Measurements from ENCODE around the gene CYTH4. TPM values are rescaled to one million over a fixed set of nuclear protein-coding genes. Genes with fewer than 3 reads are reported as not detected.

Gene CYTH4
- total and polyA plus RNA-seq, 10 of the 15 experiments (the other 5 are each of a cell fraction or from before 2014, with no cell fraction given): 1.5 to 27.3 (median 16.9) TPM

- Histone ChIP-seq H3K4me2 (ENCODE audit: control insufficient read depth, insufficient read depth) (0 out of 2 replicates have a peak overlapping the region, but pooled peaks have one; percentile 28), H3K9me3 (replicated peaks; ENCODE audit: control insufficient read depth, insufficient read depth, low read length) (no peaks in the 10 kb centered on the region), H3K4me3 (no peak overlapping the region), H3K4me1 (ENCODE audit: control insufficient read depth, insufficient read depth, low read length) (peaks cover 21% of the 10 kb centered on the region), H3K36me3 (ENCODE audit: control insufficient read depth in 2 of 2, insufficient read depth in 2 of 2, low read length in 1 of 2) (no peaks in the 10 kb centered on the region), H3K27me3 (replicated peaks in 1 of 2; ENCODE audit: control insufficient read depth in 2 of 2, insufficient read depth in 2 of 2, low read length in 1 of 2) (peaks cover 6 to 10% of the 10 kb centered on the region in 2 experiments), H3K9ac (ENCODE audit: control insufficient read depth, insufficient read depth, low read length) (no peak overlapping the region), H3K27ac (ENCODE audit: control insufficient read depth, insufficient read depth) (no peak overlapping the region), H4K20me1 (ENCODE audit: control insufficient read depth, insufficient read depth) (no peaks in the 10 kb centered on the region; the same call in 1 of the 2 replicates), H3K79me2 (ENCODE audit: control insufficient read depth, insufficient read depth, low read length) (no peaks in the 10 kb centered on the region), H2AFZ (ENCODE audit: control insufficient read depth, low read depth, low read length) (no peak overlapping the region)
- 36% methylated on average over 8 of the region's 8 CpGs for WGBS (ENCODE audit: insufficient coverage, insufficient replicate concordance, low lambda C conversion rate, missing lambda C conversion rate)
- DNase-seq (ENCODE audit: low read depth, low spot score): no peak
- BruUV-seq (replicated peaks): no TSS peak
- FAIRE-seq: no peak
- intact Hi-C loops (cut with micrococcal nuclease; ENCODE audit: unreplicated experiment) (no loop called here), in situ Hi-C loops (cut with MboI) (no loop called here)
- ChIA-PET RAD21 (ENCODE audit: unreplicated experiment) (no interaction called here), POLR2A (interaction anchor here (0.7 to 1.5 kb wide), 2 partner anchors 95 to 149 kb away, joined by 3 read pairs; no protein-coding TSS in a partner anchor), SMC1A (ENCODE audit: uncharacterized antibody, unreplicated experiment) (interaction anchor here (1.0 kb wide), 2 partner anchors 21 to 23 kb away, joined by 3 read pairs; no protein-coding TSS in a partner anchor), CTCF (interaction anchor here (0.6 to 4.5 kb wide), 4 partner anchors 20 to 91 kb away, joined by 3 to 23 read pairs (median 4); no protein-coding TSS in a partner anchor)
- TF ChIP-seq NRF1 (conservative IDR thresholded peaks at IDR 0.05; ENCODE audit: low read depth, low read length) (no peak), ZNF274 (IDR thresholded peaks at IDR 0.05; ENCODE audit: insufficient read depth, insufficient read length) (no peak), TCF7 (IDR thresholded peaks at IDR 0.05; ENCODE audit: borderline replicate concordance) (no peak)
- TF ChIP-seq, protein P1, sequence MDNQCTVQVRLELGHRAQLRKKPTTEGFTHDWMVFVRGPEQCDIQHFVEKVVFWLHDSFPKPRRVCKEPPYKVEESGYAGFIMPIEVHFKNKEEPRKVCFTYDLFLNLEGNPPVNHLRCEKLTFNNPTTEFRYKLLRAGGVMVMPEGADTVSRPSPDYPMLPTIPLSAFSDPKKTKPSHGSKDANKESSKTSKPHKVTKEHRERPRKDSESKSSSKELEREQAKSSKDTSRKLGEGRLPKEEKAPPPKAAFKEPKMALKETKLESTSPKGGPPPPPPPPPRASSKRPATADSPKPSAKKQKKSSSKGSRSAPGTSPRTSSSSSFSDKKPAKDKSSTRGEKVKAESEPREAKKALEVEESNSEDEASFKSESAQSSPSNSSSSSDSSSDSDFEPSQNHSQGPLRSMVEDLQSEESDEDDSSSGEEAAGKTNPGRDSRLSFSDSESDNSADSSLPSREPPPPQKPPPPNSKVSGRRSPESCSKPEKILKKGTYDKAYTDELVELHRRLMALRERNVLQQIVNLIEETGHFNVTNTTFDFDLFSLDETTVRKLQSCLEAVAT (IDR thresholded peaks at IDR 0.05): no peak
- peak; percentile 10; the same call in 2 of the 3 replicates for ATAC-seq
Measured at GRCh38 chr22:37337204-37337943, 55.1 kb downstream of the CYTH4 start.

Measured in GM12878 (cell line).